ENCODE measurements around the gene RPGRIP1L.
A peak's percentile ranks its signal among the peaks of the same experiment; 100 is the strongest.

The RPGRIP1L gene

GRCh38 chr16:53703590-53704444 lies at the start of gene RPGRIP1L, which contains the start of gene FTO:
Gene RPGRIP1L, minus strand, starts transcription at chr16:53703859. Its CDS starts 3,136 bp downstream, at chr16:53700723.
Gene FTO, plus strand, starts transcription at chr16:53704156.
- DNase-seq, result peak; percentile 93

- no peak for DNase-seq
Measured at GRCh38 chr16:53753431-53753830, 49.8 kb upstream of the RPGRIP1L start.

- no peak for DNase-seq
Measured at GRCh38 chr16:53752560-53752959, 48.9 kb upstream of the RPGRIP1L start.

GRCh38 chr16:53745753-53746266 lies 42.2 kb upstream of the RPGRIP1L start:
- no peak for DNase-seq

- no peak for DNase-seq
Measured at GRCh38 chr16:53745086-53745485, 41.4 kb upstream of the RPGRIP1L start.

- peak; percentile 8 for DNase-seq
Measured at GRCh38 chr16:53744449-53744848, 40.8 kb upstream of the RPGRIP1L start.

GRCh38 chr16:53743149-53743566 lies 39.5 kb upstream of the RPGRIP1L start:
- DNase-seq, result no peak

- DNase-seq, result no peak
Measured at GRCh38 chr16:53741546-53741945, 37.9 kb upstream of the RPGRIP1L start.

GRCh38 chr16:53740933-53741531 lies 37.4 kb upstream of the RPGRIP1L start:
- no peak for DNase-seq

- DNase-seq, result no peak
Measured at GRCh38 chr16:53740476-53740875, 36.8 kb upstream of the RPGRIP1L start.

GRCh38 chr16:53737552-53737951 lies 33.9 kb upstream of the RPGRIP1L start:
- DNase-seq, result no peak

GRCh38 chr16:53736297-53736696 lies 32.6 kb upstream of the RPGRIP1L start:
- DNase-seq, result no peak

- DNase-seq, result no peak
Measured at GRCh38 chr16:53734908-53735307, 31.2 kb upstream of the RPGRIP1L start.

- DNase-seq, result no peak
Measured at GRCh38 chr16:53732296-53732929, 28.8 kb upstream of the RPGRIP1L start.

GRCh38 chr16:53730693-53731092 lies 27.0 kb upstream of the RPGRIP1L start:
- DNase-seq, result no peak

- no peak for DNase-seq
Measured at GRCh38 chr16:53726625-53727024, 23.0 kb upstream of the RPGRIP1L start.

- no peak for DNase-seq
Measured at GRCh38 chr16:53721017-53721416, 17.4 kb upstream of the RPGRIP1L start.

GRCh38 chr16:53717577-53717976 lies 13.9 kb upstream of the RPGRIP1L start:
- no peak for DNase-seq

GRCh38 chr16:53715023-53715384 lies 11.3 kb upstream of the RPGRIP1L start:
- no peak for DNase-seq

GRCh38 chr16:53714205-53715022 lies 10.8 kb upstream of the RPGRIP1L start:
- DNase-seq, result no peak

- no peak for DNase-seq
Measured at GRCh38 chr16:53713403-53714204, 9.9 kb upstream of the RPGRIP1L start.

- no peak for DNase-seq
Measured at GRCh38 chr16:53712065-53712464, 8.4 kb upstream of the RPGRIP1L start.
